Measurements from ENCODE around the gene LECT2. TPM values are rescaled to one million over a fixed set of nuclear protein-coding genes. Genes with fewer than 3 reads are reported as not detected.
A peak's percentile ranks its signal among the peaks of the same experiment; 100 is the strongest.

LECT2 gene
- total and polyA plus RNA-seq, 4 donors = not detected

GRCh38 chr5:135952683-135953082 lies 2.1 kb downstream of the LECT2 start:
- no peaks in the 10 kb centered on the region for H3K9me3 ChIP-seq (ENCODE audit: control insufficient read depth, low read length)
- H3K4me3 ChIP-seq (ENCODE audit: low read length in 2 of 2) = no peak overlapping the region
- intact Hi-C loops (cut with DNase I) = no loop called here
- WGBS, 2 donors = 67 to 83% methylated on average over 4 of the region's 4 CpGs
- H3K27me3 ChIP-seq (ENCODE audit: control insufficient read depth in 1 of 2, insufficient read depth in 2 of 2, low read length in 1 of 2) = no peaks in the 10 kb centered on the region
- DNase-seq = no peak
- H3K36me3 ChIP-seq (ENCODE audit: control insufficient read depth in 1 of 2, insufficient read depth in 2 of 2, low read length in 1 of 2) = no peaks in the 10 kb centered on the region
- no peaks in the 10 kb centered on the region for H3K4me1 ChIP-seq (ENCODE audit: control insufficient read depth in 1 of 2, insufficient read depth in 2 of 2, low read length in 2 of 2)
- no peak overlapping the region for H3K27ac ChIP-seq (ENCODE audit: low read depth in 1 of 2, low read length in 2 of 2)
- ATAC-seq (ENCODE audit: low FRiP score) = no peak

GRCh38 chr5:135951807-135952206 lies 3.0 kb downstream of the LECT2 start:
- WGBS, 2 donors = 85 to 89% methylated on average over 6 of the region's 6 CpGs
- ATAC-seq (ENCODE audit: low FRiP score) (no peak), DNase-seq (no peak)
- Histone ChIP-seq H3K9me3 (ENCODE audit: control insufficient read depth, low read length) (no peaks in the 10 kb centered on the region), H3K4me1 (ENCODE audit: control insufficient read depth in 1 of 2, insufficient read depth in 2 of 2, low read length in 2 of 2) (no peaks in the 10 kb centered on the region), H3K36me3 (ENCODE audit: control insufficient read depth in 1 of 2, insufficient read depth in 2 of 2, low read length in 1 of 2) (no peaks in the 10 kb centered on the region), H3K4me3 (ENCODE audit: low read length in 2 of 2) (no peak overlapping the region), H3K27ac (ENCODE audit: low read depth in 1 of 2, low read length in 2 of 2) (no peak overlapping the region), H3K27me3 (ENCODE audit: control insufficient read depth in 1 of 2, insufficient read depth in 2 of 2, low read length in 1 of 2) (no peaks in the 10 kb centered on the region)
- intact Hi-C loops (cut with DNase I) = no loop called here

GRCh38 chr5:135951257-135951656 lies 3.5 kb downstream of the LECT2 start:
- WGBS, 2 donors = 85% methylated on average over 4 of the region's 4 CpGs
- no peaks in the 10 kb centered on the region for H3K27me3 ChIP-seq (ENCODE audit: control insufficient read depth in 1 of 2, insufficient read depth in 2 of 2, low read length in 1 of 2)
- ATAC-seq (ENCODE audit: low FRiP score) (no peak), DNase-seq (no peak)
- no peaks in the 10 kb centered on the region for H3K36me3 ChIP-seq (ENCODE audit: control insufficient read depth in 1 of 2, insufficient read depth in 2 of 2, low read length in 1 of 2)
- no peaks in the 10 kb centered on the region for H3K9me3 ChIP-seq (ENCODE audit: control insufficient read depth, low read length)
- intact Hi-C loops (cut with DNase I) = no loop called here
- no peak overlapping the region for H3K27ac ChIP-seq (ENCODE audit: low read depth in 1 of 2, low read length in 2 of 2)
- H3K4me1 ChIP-seq (ENCODE audit: control insufficient read depth in 1 of 2, insufficient read depth in 2 of 2, low read length in 2 of 2) = no peaks in the 10 kb centered on the region
- H3K4me3 ChIP-seq (ENCODE audit: low read length in 2 of 2) = no peak overlapping the region

GRCh38 chr5:135950611-135951010 lies 4.2 kb downstream of the LECT2 start:
- H3K27ac ChIP-seq (ENCODE audit: low read depth in 1 of 2, low read length in 2 of 2) = no peak overlapping the region
- H3K36me3 ChIP-seq (ENCODE audit: control insufficient read depth in 1 of 2, insufficient read depth in 2 of 2, low read length in 1 of 2) = no peaks in the 10 kb centered on the region
- DNase-seq = no peak
- intact Hi-C loops (cut with DNase I) = no loop called here
- no peak overlapping the region for H3K4me3 ChIP-seq (ENCODE audit: low read length in 2 of 2)
- H3K4me1 ChIP-seq (ENCODE audit: control insufficient read depth in 1 of 2, insufficient read depth in 2 of 2, low read length in 2 of 2) = no peaks in the 10 kb centered on the region
- no peaks in the 10 kb centered on the region for H3K27me3 ChIP-seq (ENCODE audit: control insufficient read depth in 1 of 2, insufficient read depth in 2 of 2, low read length in 1 of 2)
- no peaks in the 10 kb centered on the region for H3K9me3 ChIP-seq (ENCODE audit: control insufficient read depth, low read length)
- WGBS, 2 donors = 71 to 81% methylated on average over 3 of the region's 3 CpGs
- no peak for ATAC-seq (ENCODE audit: low FRiP score)

- DNase-seq (no peak), ATAC-seq (ENCODE audit: low FRiP score) (peak; percentile 73)
- intact Hi-C loops (cut with DNase I) = loop anchor here (1.0 to 10.0 kb wide), 6 partner anchors 110 to 267 kb away; no protein-coding TSS in a partner anchor
- Histone ChIP-seq H3K4me1 (ENCODE audit: control insufficient read depth in 1 of 2, insufficient read depth in 2 of 2, low read length in 2 of 2) (no peaks in the 10 kb centered on the region), H3K36me3 (ENCODE audit: control insufficient read depth in 1 of 2, insufficient read depth in 2 of 2, low read length in 1 of 2) (no peaks in the 10 kb centered on the region), H3K27ac (ENCODE audit: low read depth in 1 of 2, low read length in 2 of 2) (no peak overlapping the region), H3K27me3 (ENCODE audit: control insufficient read depth in 1 of 2, insufficient read depth in 2 of 2, low read length in 1 of 2) (no peaks in the 10 kb centered on the region), H3K4me3 (ENCODE audit: low read length in 2 of 2) (no peak overlapping the region), H3K9me3 (ENCODE audit: control insufficient read depth, low read length) (no peaks in the 10 kb centered on the region)
- 0 to 1% methylated on average over 3 of the region's 3 CpGs for WGBS, 2 donors
Observed at GRCh38 chr5:135944967-135945560, 9.7 kb downstream of the LECT2 start.

GRCh38 chr5:135944564-135944963 lies 10.2 kb downstream of the LECT2 start:
- no peaks in the 10 kb centered on the region for H3K4me1 ChIP-seq (ENCODE audit: control insufficient read depth in 1 of 2, insufficient read depth in 2 of 2, low read length in 2 of 2)
- no peaks in the 10 kb centered on the region for H3K9me3 ChIP-seq (ENCODE audit: control insufficient read depth, low read length)
- no peak overlapping the region for H3K27ac ChIP-seq (ENCODE audit: low read depth in 1 of 2, low read length in 2 of 2)
- ATAC-seq (ENCODE audit: low FRiP score) (no peak), DNase-seq (no peak)
- H3K36me3 ChIP-seq (ENCODE audit: control insufficient read depth in 1 of 2, insufficient read depth in 2 of 2, low read length in 1 of 2) = no peaks in the 10 kb centered on the region
- intact Hi-C loops (cut with DNase I) = loop anchor here (2.0 to 10.0 kb wide), 4 partner anchors 110 to 268 kb away; no protein-coding TSS in a partner anchor
- no peak overlapping the region for H3K4me3 ChIP-seq (ENCODE audit: low read length in 2 of 2)
- no peaks in the 10 kb centered on the region for H3K27me3 ChIP-seq (ENCODE audit: control insufficient read depth in 1 of 2, insufficient read depth in 2 of 2, low read length in 1 of 2)

- no peaks in the 10 kb centered on the region for H3K27me3 ChIP-seq (ENCODE audit: control insufficient read depth in 1 of 2, insufficient read depth in 2 of 2, low read length in 1 of 2)
- WGBS, 2 donors = 82 to 86% methylated on average over 3 of the region's 3 CpGs
- no peak for DNase-seq
- H3K9me3 ChIP-seq (ENCODE audit: control insufficient read depth, low read length) = no peaks in the 10 kb centered on the region
- no peak for ATAC-seq (ENCODE audit: low FRiP score)
- intact Hi-C loops (cut with DNase I) = loop anchor here (5.0 to 10.0 kb wide), 3 partner anchors 113 to 270 kb away; no protein-coding TSS in a partner anchor
- H3K27ac ChIP-seq (ENCODE audit: low read depth in 1 of 2, low read length in 2 of 2) = no peak overlapping the region
- H3K4me1 ChIP-seq (ENCODE audit: control insufficient read depth in 1 of 2, insufficient read depth in 2 of 2, low read length in 2 of 2) = no peaks in the 10 kb centered on the region
- no peak overlapping the region for H3K4me3 ChIP-seq (ENCODE audit: low read length in 2 of 2)
- no peaks in the 10 kb centered on the region for H3K36me3 ChIP-seq (ENCODE audit: control insufficient read depth in 1 of 2, insufficient read depth in 2 of 2, low read length in 1 of 2)
Observed at GRCh38 chr5:135942202-135942771, 12.5 kb downstream of the LECT2 start.

GRCh38 chr5:135941711-135942110 lies 13.1 kb downstream of the LECT2 start:
- Histone ChIP-seq H3K9me3 (ENCODE audit: control insufficient read depth, low read length) (no peaks in the 10 kb centered on the region), H3K4me1 (ENCODE audit: control insufficient read depth in 1 of 2, insufficient read depth in 2 of 2, low read length in 2 of 2) (no peaks in the 10 kb centered on the region), H3K4me3 (ENCODE audit: low read length in 2 of 2) (no peak overlapping the region), H3K36me3 (ENCODE audit: control insufficient read depth in 1 of 2, insufficient read depth in 2 of 2, low read length in 1 of 2) (no peaks in the 10 kb centered on the region), H3K27me3 (ENCODE audit: control insufficient read depth in 1 of 2, insufficient read depth in 2 of 2, low read length in 1 of 2) (no peaks in the 10 kb centered on the region), H3K27ac (ENCODE audit: low read depth in 1 of 2, low read length in 2 of 2) (no peak overlapping the region)
- intact Hi-C loops (cut with DNase I) = loop anchor here (5.0 to 10.0 kb wide), 3 partner anchors 113 to 271 kb away; no protein-coding TSS in a partner anchor
- DNase-seq (no peak), ATAC-seq (ENCODE audit: low FRiP score) (no peak)
- 88 to 89% methylated on average over 2 of the region's 2 CpGs for WGBS, 2 donors

GRCh38 chr5:135937245-135937911 lies 17.4 kb downstream of the LECT2 start:
- WGBS, 2 donors = 90% methylated on average over 5 of the region's 5 CpGs
- H3K9me3 ChIP-seq (ENCODE audit: control insufficient read depth, low read length) = no peaks in the 10 kb centered on the region
- no peak overlapping the region for H3K4me3 ChIP-seq (ENCODE audit: low read length in 2 of 2)
- no peak overlapping the region for H3K27ac ChIP-seq (ENCODE audit: low read depth in 1 of 2, low read length in 2 of 2)
- intact Hi-C loops (cut with DNase I) = no loop called here
- ATAC-seq (ENCODE audit: low FRiP score) (no peak), DNase-seq (no peak)
- H3K36me3 ChIP-seq (ENCODE audit: control insufficient read depth in 1 of 2, insufficient read depth in 2 of 2, low read length in 1 of 2) = no peaks in the 10 kb centered on the region
- no peaks in the 10 kb centered on the region for H3K4me1 ChIP-seq (ENCODE audit: control insufficient read depth in 1 of 2, insufficient read depth in 2 of 2, low read length in 2 of 2)
- H3K27me3 ChIP-seq (ENCODE audit: control insufficient read depth in 1 of 2, insufficient read depth in 2 of 2, low read length in 1 of 2) = no peaks in the 10 kb centered on the region
